Non-pigmented ciliary epithelial cell (primary cell): Measurements from ENCODE around the gene KRTAP1-1.
"Not testable (repeated sequence)": the region's sequence is repeated elsewhere in the genome, so short reads cannot be mapped to it uniquely, and the experiment has no call there.

Experiments
- DNase-seq: peaks from one replicate; pipeline ENCODE4 v3.0.0-alpha.2; 2010; ENCODE audit warnings: low read depth

Gene KRTAP1-1

DNA sequence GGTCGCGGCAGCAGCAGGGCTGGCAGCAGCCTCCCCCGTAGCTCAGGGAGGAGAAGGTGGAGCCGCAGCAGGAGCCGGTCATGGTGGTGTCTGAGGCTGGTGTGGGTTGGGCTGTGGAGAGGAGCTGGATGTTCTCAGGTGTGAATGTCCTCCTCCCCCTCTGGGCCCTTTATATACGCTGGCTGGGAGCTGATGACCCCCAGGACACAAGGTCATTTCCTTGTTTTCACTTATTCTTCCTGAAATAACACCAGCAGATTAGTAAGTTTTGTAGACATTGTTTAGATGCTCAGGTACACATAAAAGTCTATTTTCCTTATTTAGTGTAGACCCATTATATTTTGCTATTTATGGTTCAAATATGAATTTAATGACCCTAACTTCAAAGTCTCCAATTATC lies 13.9 kb upstream of the KRTAP1-1 start, which contains the start of gene KRTAP2-2:
Gene KRTAP2-2, minus strand, starts transcription at position 101 of the 400 bp plus-strand sequence. Its CDS starts 19 bp downstream, at position 82.
- DNase-seq = not testable (repeated sequence)

DNA sequence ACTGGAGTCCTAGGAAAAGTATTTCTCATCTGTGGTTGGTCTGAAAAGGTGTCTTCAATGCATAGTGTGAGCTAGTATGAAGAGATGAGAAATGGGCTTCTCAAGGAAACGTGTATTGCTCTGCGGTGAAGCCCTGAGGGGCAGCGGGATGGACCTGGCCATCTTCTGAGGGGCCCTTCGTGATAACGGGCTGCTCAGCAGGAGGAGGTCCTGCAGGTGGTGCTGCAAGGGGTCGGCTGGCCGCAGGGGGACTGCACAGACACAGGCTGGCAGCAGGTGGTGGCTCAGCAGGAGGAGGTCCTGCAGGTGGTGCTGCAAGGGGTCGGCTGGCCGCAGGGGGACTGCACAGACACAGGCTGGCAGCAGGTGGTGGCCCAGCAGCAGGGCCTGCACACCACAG lies 13.3 kb upstream of the KRTAP1-1 start:
- DNase-seq = not testable (repeated sequence)

DNA sequence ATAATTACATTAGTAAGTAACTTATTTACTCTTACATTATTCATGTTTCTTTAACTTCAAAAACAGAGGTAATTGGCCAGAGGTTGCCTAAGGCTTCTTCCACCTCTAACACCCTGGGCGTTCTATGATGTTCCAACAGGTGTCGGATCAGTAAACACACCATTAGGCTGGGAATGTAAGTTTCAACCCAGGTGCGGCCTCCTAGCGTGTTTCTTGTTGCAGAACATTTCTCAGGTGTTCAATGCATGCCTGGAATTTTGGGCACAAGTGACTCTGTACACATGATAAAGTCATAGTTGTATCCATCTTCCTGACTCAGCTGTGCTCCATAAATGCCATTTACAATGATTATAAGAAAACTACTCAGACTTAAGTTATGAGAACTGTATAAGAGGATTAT lies 12.8 kb upstream of the KRTAP1-1 start:
- DNase-seq = no peak

DNA sequence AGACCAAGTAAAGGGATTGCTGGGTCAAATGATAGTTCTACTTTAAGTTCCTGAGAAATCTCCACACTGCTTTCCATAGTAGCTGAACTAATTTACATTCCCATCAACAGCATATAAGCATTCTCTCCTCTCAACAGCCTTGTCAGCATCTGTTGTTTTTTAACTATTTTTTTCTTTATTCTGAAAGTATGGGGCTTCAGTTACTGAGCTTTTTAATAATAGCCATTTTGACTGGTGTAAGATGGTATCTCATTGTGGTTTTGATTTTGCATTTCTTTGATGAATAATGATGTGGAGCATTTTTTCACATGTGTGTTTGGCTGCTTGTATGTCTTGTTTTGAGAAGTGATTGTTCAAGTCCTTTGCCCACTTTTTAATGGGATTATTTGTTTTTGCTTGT lies 11.3 kb upstream of the KRTAP1-1 start:
- DNase-seq = no peak

DNA sequence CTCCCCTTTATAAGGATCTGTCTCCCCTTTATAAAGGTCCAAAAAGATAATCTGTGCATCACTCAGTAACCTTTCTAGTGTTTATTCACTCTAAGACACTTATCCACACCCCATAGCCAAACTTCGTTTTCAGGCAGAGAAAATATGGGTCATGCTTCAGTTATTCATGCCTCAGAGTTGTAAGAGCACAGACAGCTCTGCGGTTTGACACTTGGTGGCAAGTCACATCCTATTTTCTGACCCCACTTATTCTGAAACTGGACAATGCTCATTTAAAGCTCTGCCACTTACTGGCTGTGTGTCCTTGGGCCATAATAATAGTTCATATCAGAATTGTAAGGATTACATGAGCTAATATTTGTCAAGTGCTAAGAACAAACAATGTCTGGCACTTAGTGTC lies 7.9 kb upstream of the KRTAP1-1 start:
- peak; percentile 67 for DNase-seq

GRCh38 chr17:41048441-41048840 lies 7.2 kb upstream of the KRTAP1-1 start:
- no peak for DNase-seq

- DNase-seq = not testable (repeated sequence)
Observed at GRCh38 chr17:41046735-41047465, 5.7 kb upstream of the KRTAP1-1 start, which contains the start of gene KRTAP2-1. Gene KRTAP2-1 (minus strand): TSS chr17:41047316. CDS start chr17:41047267, 49 bp downstream.

GRCh38 chr17:41042953-41043352 lies 1.7 kb upstream of the KRTAP1-1 start:
- DNase-seq = no peak

GRCh38 chr17:41037853-41038350 lies 3.3 kb downstream of the KRTAP1-1 start:
- no peak for DNase-seq

DNA sequence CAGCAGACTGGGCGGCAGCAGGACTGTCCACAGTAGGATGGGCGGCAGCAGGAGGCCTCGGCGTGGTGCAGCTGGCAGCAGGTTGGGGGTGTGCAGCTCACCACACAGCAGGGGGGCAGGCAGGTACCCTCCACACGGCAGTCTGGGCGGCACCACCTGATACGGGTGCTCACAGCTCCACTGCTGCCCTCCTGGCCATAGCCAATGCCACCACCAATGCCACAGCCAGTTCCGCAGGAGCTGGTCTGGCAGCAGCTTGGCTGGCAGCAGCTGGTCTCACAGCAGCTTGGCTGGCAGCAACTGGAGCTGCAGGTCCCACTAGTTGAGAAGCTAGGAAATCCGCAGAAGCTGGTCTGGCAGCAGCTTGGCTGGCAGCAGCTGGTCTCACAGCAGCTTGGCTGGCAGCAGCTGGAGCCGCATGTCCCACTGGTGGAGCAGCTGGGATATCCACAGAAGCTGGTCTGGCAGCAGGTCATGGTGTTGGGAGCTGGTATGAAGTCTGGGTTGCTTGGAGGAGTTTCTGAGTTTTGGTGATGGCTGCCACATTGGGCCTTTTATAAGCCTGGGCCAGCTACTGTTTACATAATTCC lies 6.8 kb downstream of the KRTAP1-1 start, which contains the start of gene KRTAP1-3:
Gene KRTAP1-3, minus strand, starts transcription at position 529 of the 590 bp plus-strand sequence. Its CDS starts 53 bp downstream, at position 476.
- DNase-seq = not testable (repeated sequence)

GRCh38 chr17:41029633-41030245 lies 11.5 kb downstream of the KRTAP1-1 start, which contains the start of gene KRTAP1-4:
Gene KRTAP1-4 (minus strand): TSS chr17:41030195. CDS start chr17:41030078, 117 bp downstream.
- DNase-seq = no peak

DNA sequence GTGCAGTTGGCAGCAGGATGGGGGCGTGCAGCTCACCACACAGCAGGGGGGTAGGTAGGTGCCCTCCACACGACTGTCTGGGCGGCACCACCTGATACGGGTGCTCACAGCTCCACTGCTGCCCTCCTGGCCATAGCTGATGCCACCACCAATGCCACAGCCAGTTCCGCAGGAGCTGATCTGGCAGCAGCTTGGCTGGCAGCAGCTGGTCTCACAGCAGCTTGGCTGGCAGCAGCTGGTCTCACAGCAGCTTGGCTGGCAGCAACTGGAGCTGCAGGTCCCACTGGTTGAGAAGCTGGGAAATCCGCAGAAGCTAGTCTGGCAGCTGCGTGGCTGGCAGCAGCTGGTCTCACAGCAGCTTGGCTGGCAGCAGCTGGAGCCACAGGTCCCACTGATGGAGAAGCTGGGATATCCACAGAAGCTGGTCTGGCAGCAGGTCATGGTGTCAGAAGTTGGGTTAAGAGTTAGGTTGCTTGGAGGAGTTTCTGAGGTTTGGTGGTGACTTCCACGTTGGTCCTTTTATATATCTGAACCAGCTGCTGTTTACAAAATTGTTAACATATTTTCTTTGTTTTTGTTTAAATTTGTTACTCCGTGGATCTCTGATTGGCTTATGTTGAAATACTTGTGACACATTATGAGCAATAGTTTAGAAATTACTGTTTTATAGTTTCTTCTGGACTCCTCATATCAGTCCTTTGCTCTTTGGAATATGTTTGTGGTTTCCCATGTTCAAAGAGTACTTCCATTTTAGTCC lies 14.4 kb downstream of the KRTAP1-1 start, which contains the start of gene KRTAP1-5:
Gene KRTAP1-5, minus strand, starts transcription at position 494 of the 757 bp plus-strand sequence. Its CDS starts 53 bp downstream, at position 441.
- peak; percentile 62 for DNase-seq

DNA sequence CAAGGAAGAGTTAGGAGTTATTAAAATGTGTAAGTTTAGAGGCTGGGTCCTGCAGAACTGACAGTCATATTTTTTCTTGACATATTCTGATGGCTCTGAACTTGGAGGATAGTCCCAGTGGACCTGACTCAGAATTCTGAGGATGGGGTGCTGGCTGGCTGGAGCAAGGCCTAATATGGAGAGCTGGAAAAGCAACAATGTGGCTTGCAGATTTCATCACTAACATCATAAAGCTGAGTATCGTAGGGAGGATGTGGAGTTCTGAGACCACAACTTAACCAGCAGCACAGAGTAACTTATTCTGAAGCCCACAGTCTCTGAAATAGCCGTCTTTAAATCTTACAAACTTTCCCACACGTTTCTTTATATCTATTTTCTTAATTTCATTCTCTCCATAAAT lies 16.6 kb downstream of the KRTAP1-1 start:
- DNase-seq = no peak

DNA sequence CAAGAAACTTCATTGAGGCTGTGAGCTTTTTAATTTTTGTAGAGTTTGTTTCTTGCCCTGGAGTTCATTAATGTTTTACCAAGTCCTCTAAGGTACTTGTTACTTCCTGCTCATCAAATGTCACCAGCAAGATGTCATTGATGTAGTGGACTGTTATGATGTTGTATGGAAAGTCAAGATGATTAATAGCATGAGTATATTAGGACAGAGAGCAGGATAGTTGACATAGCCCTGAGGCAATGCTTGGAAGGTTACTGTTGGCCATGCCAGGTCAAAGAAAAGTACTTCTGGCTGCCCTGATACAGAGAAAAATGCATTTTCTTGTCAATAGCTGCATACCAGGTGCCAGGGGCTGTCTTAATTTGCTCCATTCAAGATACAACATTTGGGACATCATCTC lies 20.9 kb downstream of the KRTAP1-1 start:
- no peak for DNase-seq

DNA sequence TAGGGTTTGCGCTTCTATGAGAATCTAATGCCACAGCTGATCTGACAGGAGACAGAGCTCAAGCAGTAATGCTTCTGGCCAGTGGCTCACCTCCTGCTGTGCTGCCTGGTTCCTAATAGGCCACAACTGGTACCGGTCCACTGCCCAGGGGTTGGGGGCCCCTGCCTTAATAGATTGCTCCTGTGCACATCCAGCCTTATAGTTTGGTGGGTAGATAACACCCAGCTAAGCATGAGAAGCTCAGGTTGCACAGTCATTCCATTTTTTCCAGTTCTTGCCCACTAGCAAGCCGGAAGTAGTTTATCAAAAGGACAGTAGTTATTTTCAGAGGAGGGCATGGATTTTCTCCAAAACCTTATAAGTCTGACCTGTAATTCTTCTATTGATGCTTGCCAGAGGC lies 21.8 kb downstream of the KRTAP1-1 start:
- DNase-seq = no peak

DNA sequence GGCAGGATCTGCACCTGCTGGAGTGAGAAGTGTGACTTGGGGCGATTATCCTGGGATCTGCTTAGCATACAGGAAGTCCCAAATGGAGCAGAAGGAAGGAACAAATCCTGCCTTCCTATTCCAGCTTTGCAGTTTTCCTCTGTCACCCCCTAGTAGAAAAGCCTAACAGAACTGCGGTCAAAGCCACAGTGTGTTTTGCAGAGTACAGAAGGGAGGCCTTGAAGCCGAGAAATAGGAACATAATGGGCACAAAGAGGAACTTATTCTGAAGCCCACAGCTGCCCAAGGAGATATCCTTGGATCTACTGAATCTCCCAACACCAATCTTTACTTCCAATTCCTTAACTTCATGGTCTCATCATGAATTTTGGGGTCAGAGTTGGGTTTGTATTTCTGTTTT lies 22.7 kb downstream of the KRTAP1-1 start:
- DNase-seq = no peak

DNA sequence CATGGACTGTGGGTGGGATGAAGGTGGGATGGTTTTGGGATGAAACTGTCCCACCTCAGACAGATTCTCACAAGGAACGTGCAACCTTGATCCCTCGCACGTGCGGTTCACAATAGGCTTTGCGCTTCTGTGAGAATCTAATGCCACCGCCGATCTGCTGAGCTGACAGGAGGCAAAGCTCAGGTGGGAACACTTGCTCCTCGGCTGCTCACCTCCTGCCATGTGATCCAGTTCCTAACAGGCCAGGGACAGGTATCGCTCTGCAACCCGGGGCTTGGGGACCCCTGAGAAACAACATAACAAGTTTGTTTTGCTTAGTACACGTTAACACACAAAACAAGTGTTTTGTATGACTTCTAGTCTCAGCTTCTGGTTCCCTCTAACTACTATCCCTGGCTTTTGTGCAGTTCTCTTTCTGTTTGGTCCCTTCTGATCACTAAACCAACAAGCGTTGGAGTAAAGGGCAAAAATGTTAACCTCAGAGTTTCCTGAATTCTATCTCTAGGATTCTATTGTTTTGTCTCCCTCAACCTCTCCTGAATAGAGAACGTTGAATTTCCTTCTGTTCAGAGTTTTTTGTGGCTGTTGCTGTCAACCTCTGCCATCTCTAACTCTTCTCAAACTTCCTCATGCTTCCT lies 24.6 kb downstream of the KRTAP1-1 start:
- DNase-seq = no peak

- DNase-seq = no peak
Observed at GRCh38 chr17:41015454-41015853, 25.8 kb downstream of the KRTAP1-1 start.

- no peak for DNase-seq
Observed at GRCh38 chr17:41013606-41014005, 27.6 kb downstream of the KRTAP1-1 start.

- DNase-seq = no peak
Observed at GRCh38 chr17:41013181-41013580, 28.1 kb downstream of the KRTAP1-1 start.
